K562 (cell line): ENCODE results near the gene TMEM107. TPM values are rescaled to one million over a fixed set of nuclear protein-coding genes. Genes with fewer than 3 reads are reported as not detected.

Source experiments
- BRF1 ChIP-seq: IDR thresholded peaks from 3 replicates; pipeline ENCODE4 v1.6.1; 2011; ENCODE audit warnings: borderline replicate concordance, mild to moderate bottlenecking; ENCODE audit not compliant: insufficient read length; ENCODE audit errors: extremely low read depth
- IRF2 ChIP-seq: sonication (generic); formaldehyde crosslinking; IDR thresholded peaks from 2 replicates; pipeline ENCODE4 v1.8.1; 2022; ENCODE audit warnings: mild to moderate bottlenecking, missing genetic modification reagents
- MCM5 ChIP-seq: fragments of 450-650 bp; IDR thresholded peaks from 2 replicates; pipeline ENCODE4 v1.6.1; 2016; ENCODE audit warnings: low read depth
- SRF ChIP-seq, 2 experiments: fragments of 250-450, 450-650 bp in 1 of 2; sonication (Bioruptor Pico) in 1 of 2; sonication (generic) in 1 of 2; formaldehyde crosslinking; IDR thresholded peaks; 2 replicates each; pipeline versions ENCODE4 v1.5.0 to v1.5.1; 2020 to 2022; ENCODE audit warnings: mild to moderate bottlenecking in 1 of 2, missing genetic modification reagents in 1 of 2
- TCFL5 ChIP-seq: fragments of 250-450 bp; sonication (Bioruptor Pico); conservative IDR thresholded peaks from 2 replicates; pipeline ENCODE4 v1.6.1; 2021; ENCODE audit warnings: mild to moderate bottlenecking, moderate library complexity, matching md5 sums
- YBX1 ChIP-seq: fragments of 450-650 bp; IDR thresholded peaks from 2 replicates; pipeline ENCODE4 v1.7.1; 2016; ENCODE audit warnings: mild to moderate bottlenecking
- ZC3H11A ChIP-seq: IDR thresholded peaks from 2 replicates; pipeline ENCODE4 v1.6.1; 2012; ENCODE audit warnings: low read depth, low read length, improper control_type of control experiment
- ZNF146 ChIP-seq: IDR thresholded peaks from one replicate; pipeline ENCODE4 v1.6.1; 2018; ENCODE audit warnings: missing compliant biosample characterization; ENCODE audit not compliant: unreplicated experiment
- ZNF239 ChIP-seq: fragments of 250-450 bp; sonication (Bioruptor Pico); IDR thresholded peaks from 2 replicates; pipeline ENCODE4 v1.4.0; 2020; ENCODE audit warnings: mild to moderate bottlenecking
- polyA plus RNA-seq, 8 experiments: library from polyadenylated mRNA; depleted of rRNA in 4 of 8; stranded (reverse) in 5 of 8; unstranded in 3 of 8; fragments of >200 nt; fragmentation: Nextera tagmentation in 2 of 8; fragmentation: Illumina TruSeq in 1 of 8; extraction: Ambion mirVana in 2 of 8; extraction: Trizol in 1 of 8; gene quantifications; 2 replicates each; pipeline versions ENCODE4 v1.2.1 to v1.2.3, GENCODE V29; 2011 to 2014; ENCODE audit warnings: inconsistent platforms in 1 of 8, missing spikeins in 1 of 8
- total RNA-seq, 7 experiments: library from RNA; depleted of rRNA in 6 of 7; stranded (reverse); fragments of >200 nt in 6 of 7; fragmentation: Illumina TruSeq in 2 of 7; extraction: Trizol in 2 of 7; gene quantifications; 2 replicates each; pipeline versions ENCODE4 v1.2.1 to v1.2.3, GENCODE V29; 2011 to 2021; ENCODE audit warnings: low replicate concordance in 1 of 7
- TF ChIP-seq, protein P1 (sequence below): fragments of 200-800 bp; sonication (Bioruptor generic); IDR thresholded peaks from 2 replicates; pipeline ENCODE4 v1.6.1; 2016; ENCODE audit warnings: missing genetic modification characterization, missing compliant biosample characterization
- TF ChIP-seq, protein P2 (sequence below): fragments of 450-650 bp; IDR thresholded peaks from 2 replicates; pipeline ENCODE4 v1.7.1; 2018; ENCODE audit warnings: mild to moderate bottlenecking, low read depth; ENCODE audit not compliant: partially characterized antibody
- TF ChIP-seq, protein P3 (sequence below): sonication (generic); formaldehyde crosslinking; IDR thresholded peaks from 2 replicates; pipeline ENCODE4 v1.8.1; 2023; ENCODE audit warnings: mild to moderate bottlenecking, missing genetic modification reagents
- TF ChIP-seq, protein P4 (sequence below): sonication (generic); formaldehyde crosslinking; IDR thresholded peaks from 2 replicates; pipeline ENCODE4 v1.9.0; 2022; ENCODE audit warnings: mild to moderate bottlenecking, missing genetic modification reagents

The TMEM107 gene
- total and polyA plus RNA-seq, 9 of the 15 experiments (the other 6 are each of a cell fraction or from before 2014, with no cell fraction given), result 7.1 to 26.2 (median 16.9) TPM

DNA sequence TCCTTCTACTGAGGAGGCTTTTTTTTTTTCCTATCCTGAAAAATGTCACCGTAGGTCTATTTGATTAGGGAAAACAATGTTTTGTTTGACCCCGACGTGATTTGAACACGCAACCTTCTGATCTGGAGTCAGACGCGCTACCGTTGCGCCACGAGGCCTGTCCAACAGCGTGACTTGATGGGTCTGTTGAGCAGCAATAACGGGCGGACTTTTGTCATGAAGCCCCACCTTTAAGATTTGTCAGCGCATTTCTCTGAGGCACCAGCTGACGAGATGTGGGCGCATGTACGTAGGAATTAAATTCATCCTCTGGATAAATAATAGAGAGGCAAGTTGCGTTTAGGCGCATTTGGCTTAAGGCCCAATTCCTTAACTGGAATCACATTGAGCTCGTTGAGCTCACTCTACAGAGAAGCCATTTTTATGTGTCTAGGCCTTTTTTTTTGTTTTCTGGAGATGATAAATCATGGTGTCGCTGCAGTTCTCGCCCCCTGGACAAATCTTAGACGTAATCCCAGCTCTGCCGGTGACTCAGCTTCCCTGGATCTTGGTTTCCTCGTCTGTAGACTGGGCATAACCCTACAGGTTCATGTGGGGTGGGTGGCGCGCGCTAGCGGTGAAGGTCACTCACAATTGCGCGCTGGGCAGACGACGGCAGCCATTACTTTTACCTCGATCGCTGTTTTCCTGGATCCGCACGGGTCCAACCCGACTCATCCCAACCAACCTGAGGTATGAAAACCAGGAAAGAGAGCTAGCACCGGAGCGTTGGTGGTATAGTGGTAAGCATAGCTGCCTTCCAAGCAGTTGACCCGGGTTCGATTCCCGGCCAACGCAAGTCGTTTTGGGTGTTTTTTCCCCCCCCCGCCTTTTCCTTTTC is 44.8 kb upstream of the TMEM107 start (continued):
- TF ChIP-seq, protein P1, sequence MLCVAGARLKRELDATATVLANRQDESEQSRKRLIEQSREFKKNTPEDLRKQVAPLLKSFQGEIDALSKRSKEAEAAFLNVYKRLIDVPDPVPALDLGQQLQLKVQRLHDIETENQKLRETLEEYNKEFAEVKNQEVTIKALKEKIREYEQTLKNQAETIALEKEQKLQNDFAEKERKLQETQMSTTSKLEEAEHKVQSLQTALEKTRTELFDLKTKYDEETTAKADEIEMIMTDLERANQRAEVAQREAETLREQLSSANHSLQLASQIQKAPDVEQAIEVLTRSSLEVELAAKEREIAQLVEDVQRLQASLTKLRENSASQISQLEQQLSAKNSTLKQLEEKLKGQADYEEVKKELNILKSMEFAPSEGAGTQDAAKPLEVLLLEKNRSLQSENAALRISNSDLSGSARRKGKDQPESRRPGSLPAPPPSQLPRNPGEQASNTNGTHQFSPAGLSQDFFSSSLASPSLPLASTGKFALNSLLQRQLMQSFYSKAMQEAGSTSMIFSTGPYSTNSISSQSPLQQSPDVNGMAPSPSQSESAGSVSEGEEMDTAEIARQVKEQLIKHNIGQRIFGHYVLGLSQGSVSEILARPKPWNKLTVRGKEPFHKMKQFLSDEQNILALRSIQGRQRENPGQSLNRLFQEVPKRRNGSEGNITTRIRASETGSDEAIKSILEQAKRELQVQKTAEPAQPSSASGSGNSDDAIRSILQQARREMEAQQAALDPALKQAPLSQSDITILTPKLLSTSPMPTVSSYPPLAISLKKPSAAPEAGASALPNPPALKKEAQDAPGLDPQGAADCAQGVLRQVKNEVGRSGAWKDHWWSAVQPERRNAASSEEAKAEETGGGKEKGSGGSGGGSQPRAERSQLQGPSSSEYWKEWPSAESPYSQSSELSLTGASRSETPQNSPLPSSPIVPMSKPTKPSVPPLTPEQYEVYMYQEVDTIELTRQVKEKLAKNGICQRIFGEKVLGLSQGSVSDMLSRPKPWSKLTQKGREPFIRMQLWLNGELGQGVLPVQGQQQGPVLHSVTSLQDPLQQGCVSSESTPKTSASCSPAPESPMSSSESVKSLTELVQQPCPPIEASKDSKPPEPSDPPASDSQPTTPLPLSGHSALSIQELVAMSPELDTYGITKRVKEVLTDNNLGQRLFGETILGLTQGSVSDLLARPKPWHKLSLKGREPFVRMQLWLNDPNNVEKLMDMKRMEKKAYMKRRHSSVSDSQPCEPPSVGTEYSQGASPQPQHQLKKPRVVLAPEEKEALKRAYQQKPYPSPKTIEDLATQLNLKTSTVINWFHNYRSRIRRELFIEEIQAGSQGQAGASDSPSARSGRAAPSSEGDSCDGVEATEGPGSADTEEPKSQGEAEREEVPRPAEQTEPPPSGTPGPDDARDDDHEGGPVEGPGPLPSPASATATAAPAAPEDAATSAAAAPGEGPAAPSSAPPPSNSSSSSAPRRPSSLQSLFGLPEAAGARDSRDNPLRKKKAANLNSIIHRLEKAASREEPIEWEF, result no peak
- TF ChIP-seq IRF2 (CRISPR knock-in tag) (no peak), YBX1 (no peak), MCM5 (no peak), SRF (CRISPR knock-in tag; IDR thresholded peaks at IDR 0.05) (no peak), BRF1 (peak; percentile 42), ZNF146 (CRISPR knock-in tag) (no peak), TCFL5 (CRISPR knock-in tag) (no peak), ZNF239 (CRISPR knock-in tag) (no peak), ZC3H11A (no peak)
- TF ChIP-seq, protein P2, sequence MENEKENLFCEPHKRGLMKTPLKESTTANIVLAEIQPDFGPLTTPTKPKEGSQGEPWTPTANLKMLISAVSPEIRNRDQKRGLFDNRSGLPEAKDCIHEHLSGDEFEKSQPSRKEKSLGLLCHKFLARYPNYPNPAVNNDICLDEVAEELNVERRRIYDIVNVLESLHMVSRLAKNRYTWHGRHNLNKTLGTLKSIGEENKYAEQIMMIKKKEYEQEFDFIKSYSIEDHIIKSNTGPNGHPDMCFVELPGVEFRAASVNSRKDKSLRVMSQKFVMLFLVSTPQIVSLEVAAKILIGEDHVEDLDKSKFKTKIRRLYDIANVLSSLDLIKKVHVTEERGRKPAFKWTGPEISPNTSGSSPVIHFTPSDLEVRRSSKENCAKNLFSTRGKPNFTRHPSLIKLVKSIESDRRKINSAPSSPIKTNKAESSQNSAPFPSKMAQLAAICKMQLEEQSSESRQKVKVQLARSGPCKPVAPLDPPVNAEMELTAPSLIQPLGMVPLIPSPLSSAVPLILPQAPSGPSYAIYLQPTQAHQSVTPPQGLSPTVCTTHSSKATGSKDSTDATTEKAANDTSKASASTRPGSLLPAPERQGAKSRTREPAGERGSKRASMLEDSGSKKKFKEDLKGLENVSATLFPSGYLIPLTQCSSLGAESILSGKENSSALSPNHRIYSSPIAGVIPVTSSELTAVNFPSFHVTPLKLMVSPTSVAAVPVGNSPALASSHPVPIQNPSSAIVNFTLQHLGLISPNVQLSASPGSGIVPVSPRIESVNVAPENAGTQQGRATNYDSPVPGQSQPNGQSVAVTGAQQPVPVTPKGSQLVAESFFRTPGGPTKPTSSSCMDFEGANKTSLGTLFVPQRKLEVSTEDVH, result peak; percentile 56
- TF ChIP-seq, protein P3, sequence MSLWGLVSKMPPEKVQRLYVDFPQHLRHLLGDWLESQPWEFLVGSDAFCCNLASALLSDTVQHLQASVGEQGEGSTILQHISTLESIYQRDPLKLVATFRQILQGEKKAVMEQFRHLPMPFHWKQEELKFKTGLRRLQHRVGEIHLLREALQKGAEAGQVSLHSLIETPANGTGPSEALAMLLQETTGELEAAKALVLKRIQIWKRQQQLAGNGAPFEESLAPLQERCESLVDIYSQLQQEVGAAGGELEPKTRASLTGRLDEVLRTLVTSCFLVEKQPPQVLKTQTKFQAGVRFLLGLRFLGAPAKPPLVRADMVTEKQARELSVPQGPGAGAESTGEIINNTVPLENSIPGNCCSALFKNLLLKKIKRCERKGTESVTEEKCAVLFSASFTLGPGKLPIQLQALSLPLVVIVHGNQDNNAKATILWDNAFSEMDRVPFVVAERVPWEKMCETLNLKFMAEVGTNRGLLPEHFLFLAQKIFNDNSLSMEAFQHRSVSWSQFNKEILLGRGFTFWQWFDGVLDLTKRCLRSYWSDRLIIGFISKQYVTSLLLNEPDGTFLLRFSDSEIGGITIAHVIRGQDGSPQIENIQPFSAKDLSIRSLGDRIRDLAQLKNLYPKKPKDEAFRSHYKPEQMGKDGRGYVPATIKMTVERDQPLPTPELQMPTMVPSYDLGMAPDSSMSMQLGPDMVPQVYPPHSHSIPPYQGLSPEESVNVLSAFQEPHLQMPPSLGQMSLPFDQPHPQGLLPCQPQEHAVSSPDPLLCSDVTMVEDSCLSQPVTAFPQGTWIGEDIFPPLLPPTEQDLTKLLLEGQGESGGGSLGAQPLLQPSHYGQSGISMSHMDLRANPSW (CRISPR knock-in tag), result 0 out of 2 replicates have a peak, but pooled peaks have one; percentile 55
- TF ChIP-seq, protein P4, sequence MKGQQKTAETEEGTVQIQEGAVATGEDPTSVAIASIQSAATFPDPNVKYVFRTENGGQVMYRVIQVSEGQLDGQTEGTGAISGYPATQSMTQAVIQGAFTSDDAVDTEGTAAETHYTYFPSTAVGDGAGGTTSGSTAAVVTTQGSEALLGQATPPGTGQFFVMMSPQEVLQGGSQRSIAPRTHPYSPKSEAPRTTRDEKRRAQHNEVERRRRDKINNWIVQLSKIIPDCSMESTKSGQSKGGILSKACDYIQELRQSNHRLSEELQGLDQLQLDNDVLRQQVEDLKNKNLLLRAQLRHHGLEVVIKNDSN (CRISPR knock-in tag), result no peak
